GM12878 (cell line): ENCODE data around the gene PI4KA. TPM values are rescaled to one million over a fixed set of nuclear protein-coding genes. Genes with fewer than 3 reads are reported as not detected.

ENCODE experiments used
- ATAC-seq: fragments of 200-7000 bp; cut with Tn5 transposase; 3 replicates; pipeline ENCODE4 v1.9.1; 2020; ENCODE audit warnings: mild to moderate bottlenecking, moderate library complexity
- BruUV-seq: library from RNA; stranded (reverse); fragments of 400-500 nt; replicated peaks from 2 replicates; lab custom pipeline; 2021; lab: Mats Ljungman, UMichigan
- CTCF ChIA-PET: fragments of 300-600 bp; sonication (Branson Sonifier 250); formaldehyde crosslinking; extraction: SDS; loops from one replicate; lab custom pipeline; 2021; ENCODE audit warnings: inconsistent platforms; lab: Yijun Ruan, JAX
- POLR2A ChIA-PET: fragments of 350-600 bp; formaldehyde crosslinking; extraction: SDS; loops from one replicate; lab custom pipeline; 2021; ENCODE audit warnings: inconsistent platforms; lab: Charles Lee
- RAD21 ChIA-PET: fragments of 300-600 bp; sonication (Branson Sonifier 250); formaldehyde crosslinking; loops from one replicate; lab custom pipeline; 2023; ENCODE audit warnings: antibody characterized with exemption; ENCODE audit not compliant: unreplicated experiment; lab: Charles Lee
- SMC1A ChIA-PET: fragments of 300-600 bp; sonication (Branson Sonifier 250); formaldehyde crosslinking; loops from one replicate; lab custom pipeline; 2023; ENCODE audit not compliant: unreplicated experiment, uncharacterized antibody; lab: Charles Lee
- DNase-seq: peaks from one replicate; pipeline ENCODE4 v3.0.0-alpha.2; 2011; ENCODE audit warnings: low read depth, low spot score
- FAIRE-seq: peaks from 3 replicates; lab custom pipeline; 2011; peaks lifted over from hg19 to GRCh38; lab: Jason Lieb, UNC
- H2AFZ ChIP-seq: 2 replicates; pipeline ENCODE4 v1.6.0; 2011; ENCODE audit warnings: low read depth, low read length, control low read depth; ENCODE audit not compliant: control insufficient read depth
- H3K27ac ChIP-seq: 2 replicates; pipeline ENCODE4 v1.5.1; 2011; ENCODE audit warnings: control low read depth; ENCODE audit not compliant: control insufficient read depth, insufficient read depth
- H3K27me3 ChIP-seq, 2 experiments: replicated peaks in 1 of 2; 2 replicates each; pipeline versions ENCODE4 v1.6.0 to v1.6.1; 2011; ENCODE audit warnings: low read length in 1 of 2; ENCODE audit not compliant: control insufficient read depth in 2 of 2, insufficient read depth in 2 of 2
- H3K36me3 ChIP-seq, 2 experiments: 2 replicates each; pipeline ENCODE4 v1.5.1; 2011; ENCODE audit warnings: low read length in 1 of 2; ENCODE audit not compliant: control insufficient read depth in 2 of 2, insufficient read depth in 2 of 2
- H3K4me1 ChIP-seq: 2 replicates; pipeline ENCODE4 v1.6.1; 2011; ENCODE audit warnings: mild to moderate bottlenecking, low read length, moderate library complexity, mixed read lengths; ENCODE audit not compliant: control insufficient read depth, insufficient read depth
- H3K4me2 ChIP-seq: 2 replicates; pipeline ENCODE4 v1.6.0; 2011; ENCODE audit warnings: control low read depth; ENCODE audit not compliant: control insufficient read depth, insufficient read depth
- H3K4me3 ChIP-seq: fragments of 200-600 bp; sonication (generic); 2 replicates; pipeline ENCODE4 v1.5.1; 2016
- H3K79me2 ChIP-seq: 2 replicates; pipeline ENCODE4 v1.6.0; 2011; ENCODE audit warnings: low read length; ENCODE audit not compliant: control insufficient read depth, insufficient read depth
- H3K9ac ChIP-seq: 2 replicates; pipeline ENCODE4 v1.8.0; 2011; ENCODE audit warnings: low read length, control low read depth, mixed read lengths; ENCODE audit not compliant: control insufficient read depth, insufficient read depth
- H3K9me3 ChIP-seq: replicated peaks from 3 replicates; pipeline ENCODE4 v1.5.1; 2011; ENCODE audit warnings: mild to moderate bottlenecking, low read length; ENCODE audit not compliant: control insufficient read depth, insufficient read depth
- H4K20me1 ChIP-seq: 2 replicates; pipeline ENCODE4 v1.6.0; 2011; ENCODE audit not compliant: control insufficient read depth, insufficient read depth
- CBFB ChIP-seq: IDR thresholded peaks from 2 replicates; pipeline ENCODE4 v1.6.1; 2016; ENCODE audit warnings: antibody characterized with exemption, low read depth
- CTCF ChIP-seq, 3 experiments: IDR thresholded peaks in 2 of 3; conservative IDR thresholded peaks in 1 of 3; 2 replicates each; pipeline ENCODE4 v1.5.1; 2011; ENCODE audit warnings: low read depth in 3 of 3, low read length in 3 of 3, mild to moderate bottlenecking in 3 of 3, control low read depth in 2 of 3, moderate library complexity in 2 of 3, inconsistent platforms in 1 of 3, mixed read lengths in 1 of 3; ENCODE audit not compliant: control insufficient read depth in 2 of 3, insufficient read depth in 1 of 3; ENCODE audit errors: extremely low read depth in 1 of 3
- MTA2 ChIP-seq: fragments of 450-650 bp; IDR thresholded peaks from 2 replicates; pipeline ENCODE4 v1.6.1; 2016; ENCODE audit warnings: low read depth, mild to moderate bottlenecking, moderate library complexity
- RAD51 ChIP-seq: fragments of 450-650 bp; IDR thresholded peaks from 2 replicates; pipeline ENCODE4 v1.6.1; 2016; ENCODE audit warnings: moderate library complexity, mild to moderate bottlenecking, inconsistent platforms
- RCOR1 ChIP-seq: conservative IDR thresholded peaks from 2 replicates; pipeline ENCODE4 v1.6.1; 2012; ENCODE audit warnings: low read depth, low read length, improper control_type of control experiment
- RFX5 ChIP-seq: IDR thresholded peaks from 2 replicates; pipeline ENCODE4 v1.6.1; 2011; ENCODE audit warnings: low read depth, low read length, improper control_type of control experiment
- SMAD1 ChIP-seq: fragments of 450-650 bp; IDR thresholded peaks from 2 replicates; pipeline ENCODE4 v1.6.1; 2018; ENCODE audit warnings: mild to moderate bottlenecking, low read depth; ENCODE audit not compliant: partially characterized antibody
- ZNF24 ChIP-seq: fragments of 450-650 bp; IDR thresholded peaks from 2 replicates; pipeline ENCODE4 v1.6.1; 2017; ENCODE audit warnings: antibody characterized with exemption, mild to moderate bottlenecking
- WGBS: methylation state at CpG from one replicate; pipeline ENCODE4 v1.1.6; 2016; ENCODE audit warnings: low lambda C conversion rate; ENCODE audit not compliant: insufficient replicate concordance, insufficient coverage; ENCODE audit errors: missing lambda C conversion rate; 5-methylcytosine and 5-hydroxymethylcytosine counted together
- in situ Hi-C: fragments of 300-500 bp; cut with MboI; formaldehyde crosslinking; loops from 9 replicates; pipeline ENCODE4 v1.14.3; 2018; ENCODE audit warnings: mixed read lengths
- intact Hi-C: fragments of 100-400 bp; cut with micrococcal nuclease; formaldehyde crosslinking; loops from one replicate; pipeline ENCODE4 v1.14.2; 2022; ENCODE audit not compliant: unreplicated experiment
- polyA plus RNA-seq, 11 experiments: library from polyadenylated mRNA; depleted of rRNA in 4 of 11; unstranded in 6 of 11; stranded (reverse) in 5 of 11; fragments of >200 nt; fragmentation: Nextera tagmentation in 4 of 11; fragmentation: Illumina TruSeq in 1 of 11; extraction: Ambion mirVana in 4 of 11; extraction: Trizol in 1 of 11; gene quantifications; 1 replicate in 1 of 11; 2 replicates in 10 of 11; pipeline versions ENCODE4 v1.2.1 to v1.2.3, GENCODE V29; 2011 to 2016; ENCODE audit warnings: inconsistent platforms in 2 of 11, missing spikeins in 2 of 11, low read depth in 1 of 11
- total RNA-seq, 4 experiments: library from RNA; depleted of rRNA in 3 of 4; stranded (reverse); fragments of >200 nt in 3 of 4; fragmentation: Illumina TruSeq in 1 of 4; extraction: Trizol in 1 of 4; gene quantifications; 2 replicates each; pipeline versions ENCODE4 v1.2.1 to v1.2.3, GENCODE V29; 2013 to 2021

PI4KA gene
- total and polyA plus RNA-seq, 10 of the 15 experiments (the other 5 are each of a cell fraction or from before 2014, with no cell fraction given) = 4.2 to 78.4 (median 42.1) TPM

DNA sequence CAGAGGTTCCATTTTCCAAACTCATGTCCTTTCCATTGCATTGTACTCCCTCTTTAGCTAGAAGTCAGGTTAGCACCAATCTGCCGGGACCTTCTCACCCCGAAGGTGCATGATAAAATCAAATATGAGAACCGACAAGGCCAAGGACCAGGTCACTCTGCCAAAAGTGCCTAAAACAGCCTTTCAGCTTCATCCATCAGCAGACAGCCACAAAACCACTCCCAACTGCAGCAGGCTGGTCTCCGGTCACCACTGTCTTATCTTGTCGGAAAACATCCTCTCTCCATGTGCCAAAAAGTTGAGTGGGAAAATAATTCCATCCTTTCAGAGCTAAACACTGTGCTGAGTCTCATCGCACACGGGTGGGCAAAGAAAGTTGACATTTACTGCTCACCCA is 1.4 kb downstream of the PI4KA start:
- in situ Hi-C loops = no loop called here
- Histone ChIP-seq H2AFZ (no peak overlapping the region), H3K9me3 (no peaks in the 10 kb centered on the region), H3K36me3 (no peaks in the 10 kb centered on the region), H3K4me2 (peak overlapping the region; percentile 96), H3K9ac (peak overlapping the region; percentile 83; the same call in 1 of the 2 replicates), H3K4me1 (peaks cover 6% of the 10 kb centered on the region), H3K79me2 (peaks cover 56% of the 10 kb centered on the region), H3K27ac (no peak overlapping the region), H4K20me1 (no peaks in the 10 kb centered on the region), H3K4me3 (peak overlapping the region; percentile 87), H3K27me3 (no peaks in the 10 kb centered on the region)
- no peak for ATAC-seq
- no TSS peak for BruUV-seq
- WGBS = 76% methylated on average over 7 of the region's 7 CpGs
- intact Hi-C loops = no loop called here
- ChIA-PET POLR2A (interaction anchor here (1.0 kb wide), 1 partner anchor 11 kb away, joined by 3 read pairs; no protein-coding TSS in a partner anchor), CTCF (no interaction called here), RAD21 (interaction anchor here (1.6 kb wide), 1 partner anchor 363 kb away, joined by 4 read pairs; no protein-coding TSS in a partner anchor), SMC1A (interaction anchor here (1.1 to 1.6 kb wide), 2 partner anchors 22 to 47 kb away, joined by 3 read pairs; no protein-coding TSS in a partner anchor)
- no peak for FAIRE-seq
- TF ChIP-seq RFX5 (no peak), CTCF (IDR thresholded peaks at IDR 0.05 in 2 of 3, conservative IDR thresholded peaks at IDR 0.05 in 1 of 3; ENCODE audit: control insufficient read depth in 2 of 3, extremely low read depth in 1 of 3, insufficient read depth in 1 of 3, low read depth in 3 of 3, low read length in 3 of 3) (no peak), RCOR1 (no peak), MTA2 (no peak), ZNF24 (no peak), RAD51 (no peak), CBFB (no peak), SMAD1 (no peak)
- no peak for DNase-seq
